A673 (cell line): ENCODE measurements around the gene GATAD2B. TPM values are rescaled to one million over a fixed set of nuclear protein-coding genes. Genes with fewer than 3 reads are reported as not detected.

ENCODE experiments used
- BruUV-seq: library from RNA; stranded (reverse); fragments of 400-500 nt; replicated peaks from 2 replicates; lab custom pipeline; 2021; lab: Mats Ljungman, UMichigan
- CTCF ChIA-PET: fragments of 300-600 bp; sonication (Branson Sonifier 250); formaldehyde crosslinking; loops from one replicate; lab custom pipeline; 2022; ENCODE audit warnings: antibody characterized with exemption; lab: Charles Lee
- POLR2A ChIA-PET: fragments of 300-600 bp; sonication (Branson Sonifier 250); formaldehyde crosslinking; loops from one replicate; lab custom pipeline; 2022; ENCODE audit warnings: antibody characterized with exemption; ENCODE audit not compliant: low non-redundant PET; lab: Charles Lee
- DNase-seq: peaks from one replicate; pipeline ENCODE4 v3.0.0-alpha.2; 2015; ENCODE audit warnings: low spot score
- H3K27ac ChIP-seq: fragments of 200-600 bp; sonication (generic); 2 replicates; pipeline ENCODE4 v1.5.1; 2016; ENCODE audit warnings: mixed run types, low read depth, mild to moderate bottlenecking, mixed read lengths, antibody characterized with exemption, low read length; ENCODE audit not compliant: poor library complexity, severe bottlenecking
- H3K27me3 ChIP-seq: fragments of 200-600 bp; sonication (generic); replicated peaks from 2 replicates; pipeline ENCODE4 v1.6.1; 2017; ENCODE audit warnings: mixed run types, low read depth, mild to moderate bottlenecking, mixed read lengths, antibody characterized with exemption, low read length; ENCODE audit not compliant: insufficient read depth, poor library complexity
- H3K36me3 ChIP-seq: fragments of 200-600 bp; sonication (generic); 2 replicates; pipeline ENCODE4 v1.6.1; 2016; ENCODE audit warnings: mixed run types, mild to moderate bottlenecking, mixed read lengths, antibody characterized with exemption, low read length; ENCODE audit not compliant: insufficient read depth, poor library complexity, severe bottlenecking
- H3K4me1 ChIP-seq: fragments of 200-600 bp; sonication (generic); 2 replicates; pipeline ENCODE4 v1.6.1; 2017; ENCODE audit warnings: mixed run types, mild to moderate bottlenecking, mixed read lengths, antibody characterized with exemption, low read length; ENCODE audit not compliant: insufficient read depth, poor library complexity, severe bottlenecking
- H3K4me3 ChIP-seq: fragments of 200-600 bp; sonication (generic); 2 replicates; pipeline ENCODE4 v1.5.1; 2016; ENCODE audit warnings: low read depth, mixed run types, mild to moderate bottlenecking, mixed read lengths, low read length; ENCODE audit not compliant: poor library complexity, severe bottlenecking
- H3K9me3 ChIP-seq: fragments of 200-600 bp; sonication (generic); 2 replicates; pipeline ENCODE4 v1.6.1; 2016; ENCODE audit warnings: mixed run types, low read depth, mild to moderate bottlenecking, mixed read lengths, antibody characterized with exemption, low read length; ENCODE audit not compliant: poor library complexity, severe bottlenecking
- EZH2 ChIP-seq: fragments of 200-600 bp; sonication (generic); IDR thresholded peaks from 2 replicates; pipeline ENCODE4 v1.6.1; 2017; ENCODE audit warnings: borderline replicate concordance, low read depth, mild to moderate bottlenecking, mixed read lengths, antibody characterized with exemption, low read length; ENCODE audit not compliant: poor library complexity, severe bottlenecking
- intact Hi-C: fragments of 100-400 bp; cut with micrococcal nuclease; formaldehyde crosslinking; loops from one replicate; pipeline ENCODE4 v1.10.0; 2022; ENCODE audit not compliant: unreplicated experiment
- total RNA-seq: library from RNA; stranded (reverse); gene quantifications from 2 replicates; pipeline ENCODE4 v1.2.3, GENCODE V29; 2021
- TF ChIP-seq, protein P1 (sequence below): fragments of 300-800, 200-600 bp; sonication (generic); conservative IDR thresholded peaks from 2 replicates; pipeline ENCODE4 v1.5.1; 2017; ENCODE audit warnings: low read depth, mild to moderate bottlenecking, antibody characterized with exemption, low read length, moderate library complexity, mixed read lengths

The GATAD2B gene
- total RNA-seq, 1 experiment from 2014 or later, result 58.8 TPM

DNA sequence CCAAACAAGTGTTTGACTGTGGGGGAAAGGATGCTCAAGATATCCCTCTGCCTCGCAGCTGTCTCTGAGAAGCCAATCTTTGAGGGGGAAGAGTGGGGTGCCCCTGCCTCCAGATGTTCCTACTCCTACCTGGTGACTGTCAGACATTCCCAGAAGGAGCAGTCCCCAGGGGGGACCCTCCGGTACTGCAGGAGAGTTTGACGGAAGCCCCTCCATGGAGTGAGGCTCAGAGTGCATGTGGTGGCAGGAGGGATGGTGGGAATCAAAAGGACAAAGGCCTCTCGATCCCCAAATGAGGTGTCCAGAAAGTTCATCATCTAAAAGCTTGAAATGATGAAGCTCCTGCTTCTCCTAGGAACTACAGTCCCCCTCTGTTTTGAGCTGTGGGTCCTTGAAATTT, 142.2 kb downstream of the GATAD2B start:
- Histone ChIP-seq H3K9me3 (no peaks in the 10 kb centered on the region), H3K4me3 (no peak overlapping the region), H3K36me3 (no peaks in the 10 kb centered on the region), H3K4me1 (peaks cover 16% of the 10 kb centered on the region), H3K27me3 (no peaks in the 10 kb centered on the region), H3K27ac (no peak overlapping the region)
- TF ChIP-seq, protein P1, sequence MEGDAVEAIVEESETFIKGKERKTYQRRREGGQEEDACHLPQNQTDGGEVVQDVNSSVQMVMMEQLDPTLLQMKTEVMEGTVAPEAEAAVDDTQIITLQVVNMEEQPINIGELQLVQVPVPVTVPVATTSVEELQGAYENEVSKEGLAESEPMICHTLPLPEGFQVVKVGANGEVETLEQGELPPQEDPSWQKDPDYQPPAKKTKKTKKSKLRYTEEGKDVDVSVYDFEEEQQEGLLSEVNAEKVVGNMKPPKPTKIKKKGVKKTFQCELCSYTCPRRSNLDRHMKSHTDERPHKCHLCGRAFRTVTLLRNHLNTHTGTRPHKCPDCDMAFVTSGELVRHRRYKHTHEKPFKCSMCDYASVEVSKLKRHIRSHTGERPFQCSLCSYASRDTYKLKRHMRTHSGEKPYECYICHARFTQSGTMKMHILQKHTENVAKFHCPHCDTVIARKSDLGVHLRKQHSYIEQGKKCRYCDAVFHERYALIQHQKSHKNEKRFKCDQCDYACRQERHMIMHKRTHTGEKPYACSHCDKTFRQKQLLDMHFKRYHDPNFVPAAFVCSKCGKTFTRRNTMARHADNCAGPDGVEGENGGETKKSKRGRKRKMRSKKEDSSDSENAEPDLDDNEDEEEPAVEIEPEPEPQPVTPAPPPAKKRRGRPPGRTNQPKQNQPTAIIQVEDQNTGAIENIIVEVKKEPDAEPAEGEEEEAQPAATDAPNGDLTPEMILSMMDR, result no peak
- TF ChIP-seq EZH2, result no peak
- ChIA-PET POLR2A (interaction anchor here (0.6 kb wide), 1 partner anchor 68 kb away, joined by 4 read pairs; no protein-coding TSS in a partner anchor), CTCF (no interaction called here)
- BruUV-seq, result no TSS peak
- no peak for DNase-seq
- intact Hi-C loops, result loop anchor here (5.0 kb wide), 1 partner anchor 207 kb away; the partner anchor contains the start of gene RAB13

DNA sequence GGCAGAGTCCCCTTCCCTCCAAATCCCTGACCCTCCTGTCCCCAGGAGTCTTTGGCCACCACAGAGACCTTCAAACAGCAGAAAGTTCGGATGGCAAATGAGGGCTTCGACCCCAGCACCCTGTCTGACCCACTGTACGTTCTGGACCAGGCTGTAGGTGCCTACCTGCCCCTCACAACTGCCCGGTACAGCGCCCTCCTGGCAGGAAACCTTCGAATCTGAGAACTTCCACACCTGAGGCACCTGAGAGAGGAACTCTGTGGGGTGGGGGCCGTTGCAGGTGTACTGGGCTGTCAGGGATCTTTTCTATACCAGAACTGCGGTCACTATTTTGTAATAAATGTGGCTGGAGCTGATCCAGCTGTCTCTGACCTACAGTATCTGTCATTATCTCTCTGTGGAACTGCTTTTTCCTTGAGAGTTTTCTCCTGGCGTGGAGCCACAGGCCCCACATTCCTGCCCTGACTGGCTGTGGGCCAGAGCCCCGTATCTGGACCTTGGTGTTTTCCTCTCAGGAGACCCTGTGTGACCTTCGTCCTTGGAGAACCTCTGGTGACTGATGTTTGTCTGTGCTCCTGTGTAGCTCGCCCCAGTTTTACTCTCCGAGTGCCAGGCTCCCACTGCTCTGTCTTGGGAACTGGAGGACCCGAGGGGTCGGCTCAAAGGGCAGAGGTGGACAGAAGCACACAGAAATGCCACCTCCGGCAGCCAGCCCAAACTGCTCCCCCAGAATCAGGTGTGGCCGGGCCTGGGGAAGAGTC, 142.8 kb downstream of the GATAD2B start:
- no peaks in the 10 kb centered on the region for H3K27me3 ChIP-seq
- DNase-seq, result no peak
- no peak overlapping the region for H3K4me3 ChIP-seq
- peaks cover 20% of the 10 kb centered on the region for H3K4me1 ChIP-seq
- no TSS peak for BruUV-seq
- intact Hi-C loops, result loop anchor here (5.0 to 10.0 kb wide), 2 partner anchors 207 to 265 kb away; partner anchors contain the start of gene RAB13
- POLR2A ChIA-PET, result no interaction called here
- TF ChIP-seq EZH2, result no peak
- no peaks in the 10 kb centered on the region for H3K9me3 ChIP-seq
- no peak overlapping the region for H3K27ac ChIP-seq
- CTCF ChIA-PET, result no interaction called here
- no peaks in the 10 kb centered on the region for H3K36me3 ChIP-seq

DNA sequence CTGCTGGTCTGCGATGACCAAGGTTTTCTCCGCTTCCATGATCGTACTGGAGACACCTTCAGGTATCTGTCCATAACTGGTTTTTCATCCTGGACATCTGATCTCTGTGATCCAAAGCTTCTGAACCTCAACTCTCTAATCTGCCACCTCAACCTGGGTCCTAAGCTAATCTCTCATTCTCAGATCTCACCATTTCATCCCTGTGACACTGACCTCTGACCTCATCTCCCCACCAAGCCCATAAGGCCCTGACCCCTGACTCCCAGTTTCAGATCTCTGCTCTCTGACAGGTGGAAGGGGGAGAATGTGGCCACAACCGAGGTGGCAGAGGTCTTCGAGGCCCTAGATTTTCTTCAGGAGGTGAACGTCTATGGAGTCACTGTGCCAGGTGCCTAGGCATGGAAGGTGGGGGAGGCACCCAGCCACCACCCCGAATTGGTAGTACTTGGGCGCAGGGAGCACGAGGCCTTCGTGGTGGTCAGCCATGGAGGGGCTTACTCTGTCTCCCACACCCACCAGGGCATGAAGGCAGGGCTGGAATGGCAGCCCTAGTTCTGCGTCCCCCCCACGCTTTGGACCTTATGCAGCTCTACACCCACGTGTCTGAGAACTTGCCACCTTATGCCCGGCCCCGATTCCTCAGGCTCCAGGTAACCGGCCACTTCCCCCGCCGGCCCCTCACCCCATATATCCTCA, 143.8 kb downstream of the GATAD2B start:
- H3K4me1 ChIP-seq, result peaks cover 20% of the 10 kb centered on the region
- H3K9me3 ChIP-seq, result no peaks in the 10 kb centered on the region
- CTCF ChIA-PET, result no interaction called here
- no peak overlapping the region for H3K27ac ChIP-seq
- no peaks in the 10 kb centered on the region for H3K27me3 ChIP-seq
- no TSS peak for BruUV-seq
- POLR2A ChIA-PET, result no interaction called here
- intact Hi-C loops, result loop anchor here (10.0 kb wide), 1 partner anchor 264 kb away; no protein-coding TSS in a partner anchor
- no peak for DNase-seq
- H3K36me3 ChIP-seq, result no peaks in the 10 kb centered on the region
- TF ChIP-seq, protein P1, result no peak
- TF ChIP-seq EZH2, result no peak
- no peak overlapping the region for H3K4me3 ChIP-seq
